ENCODE data around the gene KMT5C.

DNA sequence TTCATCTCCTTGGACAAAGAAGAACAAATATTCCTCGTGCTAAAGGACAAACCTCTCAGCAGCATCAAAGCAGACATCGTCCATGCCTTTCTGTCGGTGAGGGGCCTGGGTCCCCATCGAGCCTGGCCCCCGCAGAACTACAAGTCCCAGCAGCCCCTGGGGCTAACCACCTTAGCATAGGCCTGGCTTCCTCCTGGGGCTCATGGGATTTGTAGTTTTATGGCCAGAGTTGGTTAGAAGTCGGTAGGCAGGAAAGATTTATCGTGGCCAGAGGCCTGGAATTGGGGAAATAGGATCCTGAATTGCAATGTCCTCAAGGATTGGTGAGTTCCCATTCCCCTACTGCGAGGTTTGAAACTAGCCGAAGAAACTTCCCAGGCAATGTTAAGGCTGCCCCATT, 34.2 kb upstream of the KMT5C start:
- TF ChIP-seq, protein P1, sequence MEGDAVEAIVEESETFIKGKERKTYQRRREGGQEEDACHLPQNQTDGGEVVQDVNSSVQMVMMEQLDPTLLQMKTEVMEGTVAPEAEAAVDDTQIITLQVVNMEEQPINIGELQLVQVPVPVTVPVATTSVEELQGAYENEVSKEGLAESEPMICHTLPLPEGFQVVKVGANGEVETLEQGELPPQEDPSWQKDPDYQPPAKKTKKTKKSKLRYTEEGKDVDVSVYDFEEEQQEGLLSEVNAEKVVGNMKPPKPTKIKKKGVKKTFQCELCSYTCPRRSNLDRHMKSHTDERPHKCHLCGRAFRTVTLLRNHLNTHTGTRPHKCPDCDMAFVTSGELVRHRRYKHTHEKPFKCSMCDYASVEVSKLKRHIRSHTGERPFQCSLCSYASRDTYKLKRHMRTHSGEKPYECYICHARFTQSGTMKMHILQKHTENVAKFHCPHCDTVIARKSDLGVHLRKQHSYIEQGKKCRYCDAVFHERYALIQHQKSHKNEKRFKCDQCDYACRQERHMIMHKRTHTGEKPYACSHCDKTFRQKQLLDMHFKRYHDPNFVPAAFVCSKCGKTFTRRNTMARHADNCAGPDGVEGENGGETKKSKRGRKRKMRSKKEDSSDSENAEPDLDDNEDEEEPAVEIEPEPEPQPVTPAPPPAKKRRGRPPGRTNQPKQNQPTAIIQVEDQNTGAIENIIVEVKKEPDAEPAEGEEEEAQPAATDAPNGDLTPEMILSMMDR (IDR thresholded peaks at IDR 0.05) = no peak
- TF ChIP-seq EZH2 (IDR thresholded peaks at IDR 0.05; ENCODE audit: borderline replicate concordance, insufficient read depth, low read depth, low read length, poor library complexity, severe bottlenecking) = no peak

Measured in B cell (primary cell).